Spleen (tissue), 7 donors: ENCODE results near the gene GKN2.

Experiments used
- POLR2A ChIP-seq, 3 donors: fragments of 450-650 bp; IDR thresholded peaks; one replicate each; pipeline ENCODE4 v1.5.1; 2017; ENCODE audit warnings: antibody characterized with exemption in 3 of 3, mild to moderate bottlenecking in 1 of 3
- POLR2AphosphoS5 ChIP-seq, 3 donors: sonication (generic); formaldehyde crosslinking; IDR thresholded peaks; one replicate each; pipeline ENCODE4 v1.5.1; 2017; ENCODE audit warnings: antibody characterized with exemption in 3 of 3
- TF ChIP-seq, protein P1 (sequence below), 11 experiments: fragments of 200-600 bp in 7 of 11; fragments of 450-650 bp in 4 of 11; sonication (generic) in 4 of 11; IDR thresholded peaks in 8 of 11; conservative IDR thresholded peaks in 3 of 11; 1 replicate in 7 of 11; 2 replicates in 4 of 11; pipeline versions ENCODE4 v1.4.0 to v1.8.0; 2016 to 2021; ENCODE audit warnings: antibody characterized with exemption in 11 of 11, inconsistent platforms in 4 of 11, mild to moderate bottlenecking in 1 of 11
- donor health status: DM: no; HTN: no; CAD: no; lungs with moderate emphysema.
- donor health status: DM: no; HTN: no; CAD: no.
- donor health status: DM: no; HTN: no; CAD: no.

- TF ChIP-seq POLR2A (IDR thresholded peaks at IDR 0.05): no peak
- TF ChIP-seq, protein P1, sequence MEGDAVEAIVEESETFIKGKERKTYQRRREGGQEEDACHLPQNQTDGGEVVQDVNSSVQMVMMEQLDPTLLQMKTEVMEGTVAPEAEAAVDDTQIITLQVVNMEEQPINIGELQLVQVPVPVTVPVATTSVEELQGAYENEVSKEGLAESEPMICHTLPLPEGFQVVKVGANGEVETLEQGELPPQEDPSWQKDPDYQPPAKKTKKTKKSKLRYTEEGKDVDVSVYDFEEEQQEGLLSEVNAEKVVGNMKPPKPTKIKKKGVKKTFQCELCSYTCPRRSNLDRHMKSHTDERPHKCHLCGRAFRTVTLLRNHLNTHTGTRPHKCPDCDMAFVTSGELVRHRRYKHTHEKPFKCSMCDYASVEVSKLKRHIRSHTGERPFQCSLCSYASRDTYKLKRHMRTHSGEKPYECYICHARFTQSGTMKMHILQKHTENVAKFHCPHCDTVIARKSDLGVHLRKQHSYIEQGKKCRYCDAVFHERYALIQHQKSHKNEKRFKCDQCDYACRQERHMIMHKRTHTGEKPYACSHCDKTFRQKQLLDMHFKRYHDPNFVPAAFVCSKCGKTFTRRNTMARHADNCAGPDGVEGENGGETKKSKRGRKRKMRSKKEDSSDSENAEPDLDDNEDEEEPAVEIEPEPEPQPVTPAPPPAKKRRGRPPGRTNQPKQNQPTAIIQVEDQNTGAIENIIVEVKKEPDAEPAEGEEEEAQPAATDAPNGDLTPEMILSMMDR (IDR thresholded peaks at IDR 0.05 in 8 of 11, conservative IDR thresholded peaks at IDR 0.05 in 3 of 11): no peak
- no peak for TF ChIP-seq POLR2AphosphoS5 (IDR thresholded peaks at IDR 0.05)
Observed at GRCh38 chr2:68940369-68940768, 12.3 kb downstream of the GKN2 start.
